Measurements from ENCODE around the gene ANKHD1. TPM values are rescaled to one million over a fixed set of nuclear protein-coding genes. Genes with fewer than 3 reads are reported as not detected.

The ANKHD1 gene
- total and polyA plus RNA-seq, 9 of the 15 experiments (the other 6 are each of a cell fraction or from before 2014, with no cell fraction given): 38.9 to 138 (median 78.7) TPM

DNA sequence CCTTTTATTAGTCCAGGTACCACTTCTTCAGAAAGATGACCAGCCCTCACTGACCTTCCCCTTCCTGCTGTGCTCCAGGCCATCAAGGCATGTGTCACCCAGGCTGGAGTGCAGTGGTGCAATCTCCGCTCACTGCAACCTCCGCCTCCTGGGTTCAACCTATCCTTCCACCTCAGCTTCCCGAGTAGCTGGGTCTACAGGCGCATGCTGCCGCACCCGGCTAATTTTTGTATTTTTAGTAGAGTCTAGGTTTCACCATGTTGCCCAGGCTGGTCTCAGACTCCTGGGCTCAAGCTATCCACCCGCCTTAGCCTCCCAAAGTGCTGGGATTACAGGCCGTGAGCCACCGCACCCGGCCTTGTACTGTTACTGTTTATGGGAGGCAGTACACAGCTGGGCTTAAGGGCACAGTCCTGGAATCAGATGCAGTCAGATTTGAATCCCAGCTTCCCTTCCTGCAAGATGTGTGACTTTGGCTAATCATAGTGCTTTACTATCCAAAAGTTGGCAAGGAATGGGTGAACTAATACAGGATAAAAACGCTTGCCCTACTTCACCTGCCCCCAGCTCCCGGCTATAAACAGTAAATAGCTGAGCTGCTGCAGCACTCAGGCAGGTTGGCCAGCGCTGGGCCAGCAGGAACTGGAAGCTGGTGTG lies 145.3 kb downstream of the ANKHD1 start (continued):
- TF ChIP-seq, protein P1, sequence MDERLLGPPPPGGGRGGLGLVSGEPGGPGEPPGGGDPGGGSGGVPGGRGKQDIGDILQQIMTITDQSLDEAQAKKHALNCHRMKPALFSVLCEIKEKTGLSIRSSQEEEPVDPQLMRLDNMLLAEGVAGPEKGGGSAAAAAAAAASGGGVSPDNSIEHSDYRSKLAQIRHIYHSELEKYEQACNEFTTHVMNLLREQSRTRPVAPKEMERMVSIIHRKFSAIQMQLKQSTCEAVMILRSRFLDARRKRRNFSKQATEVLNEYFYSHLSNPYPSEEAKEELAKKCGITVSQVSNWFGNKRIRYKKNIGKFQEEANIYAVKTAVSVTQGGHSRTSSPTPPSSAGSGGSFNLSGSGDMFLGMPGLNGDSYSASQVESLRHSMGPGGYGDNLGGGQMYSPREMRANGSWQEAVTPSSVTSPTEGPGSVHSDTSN (CRISPR knock-in tag; IDR thresholded peaks at IDR 0.05; ENCODE audit: low read depth): no peak
- TF ChIP-seq, protein P1 (tag; conservative IDR thresholded peaks at IDR 0.05; ENCODE audit: low read depth): no peak
- TF ChIP-seq ILF3 (IDR thresholded peaks at IDR 0.05; ENCODE audit: borderline replicate concordance) (no peak), ZFX (CRISPR knock-in tag; IDR thresholded peaks at IDR 0.05) (peak; percentile 56), XRCC4 (IDR thresholded peaks at IDR 0.05; ENCODE audit: extremely low read depth, insufficient read depth, insufficient read length) (no peak), GATAD2B (IDR thresholded peaks at IDR 0.05; ENCODE audit: borderline replicate concordance) (no peak), BRCA1 (IDR thresholded peaks at IDR 0.05) (no peak), BRCA1 (CRISPR knock-in tag; IDR thresholded peaks at IDR 0.05) (no peak), RBM22 (IDR thresholded peaks at IDR 0.05; ENCODE audit: low read depth, low read length, poor library complexity, severe bottlenecking) (no peak), ZNF766 (CRISPR knock-in tag; conservative IDR thresholded peaks at IDR 0.05) (no peak), SIX5 (IDR thresholded peaks at IDR 0.05; ENCODE audit: borderline replicate concordance in 1 of 2, insufficient read depth in 1 of 2, low read depth in 1 of 2, low read length in 2 of 2) (no peak), SIN3B (IDR thresholded peaks at IDR 0.05; ENCODE audit: low read depth) (no peak), GATA2 (CRISPR knock-in tag; IDR thresholded peaks at IDR 0.05) (no peak), SUPT5H (IDR thresholded peaks at IDR 0.05) (no peak), BMI1 (IDR thresholded peaks at IDR 0.05; ENCODE audit: low read length) (no peak), MYNN (IDR thresholded peaks at IDR 0.05) (0 out of 2 replicates have a peak, but pooled peaks have one; percentile 5), MYNN (CRISPR knock-in tag; IDR thresholded peaks at IDR 0.05) (no peak), ZNF830 (CRISPR knock-in tag; IDR thresholded peaks at IDR 0.05) (no peak), ZNF24 (IDR thresholded peaks at IDR 0.05) (no peak), POLR2A (conservative IDR thresholded peaks at IDR 0.05) (0 out of 2 replicates have a peak, but pooled peaks have one; percentile 17), BDP1 (IDR thresholded peaks at IDR 0.05; ENCODE audit: insufficient read depth, insufficient read length) (no peak)
- TF ChIP-seq, protein P2, sequence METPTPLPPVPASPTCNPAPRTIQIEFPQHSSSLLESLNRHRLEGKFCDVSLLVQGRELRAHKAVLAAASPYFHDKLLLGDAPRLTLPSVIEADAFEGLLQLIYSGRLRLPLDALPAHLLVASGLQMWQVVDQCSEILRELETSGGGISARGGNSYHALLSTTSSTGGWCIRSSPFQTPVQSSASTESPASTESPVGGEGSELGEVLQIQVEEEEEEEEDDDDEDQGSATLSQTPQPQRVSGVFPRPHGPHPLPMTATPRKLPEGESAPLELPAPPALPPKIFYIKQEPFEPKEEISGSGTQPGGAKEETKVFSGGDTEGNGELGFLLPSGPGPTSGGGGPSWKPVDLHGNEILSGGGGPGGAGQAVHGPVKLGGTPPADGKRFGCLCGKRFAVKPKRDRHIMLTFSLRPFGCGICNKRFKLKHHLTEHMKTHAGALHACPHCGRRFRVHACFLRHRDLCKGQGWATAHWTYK (CRISPR knock-in tag; IDR thresholded peaks at IDR 0.05): no peak
- TF ChIP-seq, protein P3, sequence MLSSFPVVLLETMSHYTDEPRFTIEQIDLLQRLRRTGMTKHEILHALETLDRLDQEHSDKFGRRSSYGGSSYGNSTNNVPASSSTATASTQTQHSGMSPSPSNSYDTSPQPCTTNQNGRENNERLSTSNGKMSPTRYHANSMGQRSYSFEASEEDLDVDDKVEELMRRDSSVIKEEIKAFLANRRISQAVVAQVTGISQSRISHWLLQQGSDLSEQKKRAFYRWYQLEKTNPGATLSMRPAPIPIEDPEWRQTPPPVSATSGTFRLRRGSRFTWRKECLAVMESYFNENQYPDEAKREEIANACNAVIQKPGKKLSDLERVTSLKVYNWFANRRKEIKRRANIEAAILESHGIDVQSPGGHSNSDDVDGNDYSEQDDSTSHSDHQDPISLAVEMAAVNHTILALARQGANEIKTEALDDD (IDR thresholded peaks at IDR 0.05): 0 out of 2 replicates have a peak, but pooled peaks have one; percentile 17
- TF ChIP-seq, protein P4, sequence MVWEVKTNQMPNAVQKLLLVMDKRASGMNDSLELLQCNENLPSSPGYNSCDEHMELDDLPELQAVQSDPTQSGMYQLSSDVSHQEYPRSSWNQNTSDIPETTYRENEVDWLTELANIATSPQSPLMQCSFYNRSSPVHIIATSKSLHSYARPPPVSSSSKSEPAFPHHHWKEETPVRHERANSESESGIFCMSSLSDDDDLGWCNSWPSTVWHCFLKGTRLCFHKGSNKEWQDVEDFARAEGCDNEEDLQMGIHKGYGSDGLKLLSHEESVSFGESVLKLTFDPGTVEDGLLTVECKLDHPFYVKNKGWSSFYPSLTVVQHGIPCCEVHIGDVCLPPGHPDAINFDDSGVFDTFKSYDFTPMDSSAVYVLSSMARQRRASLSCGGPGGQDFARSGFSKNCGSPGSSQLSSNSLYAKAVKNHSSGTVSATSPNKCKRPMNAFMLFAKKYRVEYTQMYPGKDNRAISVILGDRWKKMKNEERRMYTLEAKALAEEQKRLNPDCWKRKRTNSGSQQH (CRISPR knock-in tag; IDR thresholded peaks at IDR 0.05): no peak
